HG02970 (cell line): ENCODE measurements around the gene TPP1.

Experiments used
- ATAC-seq: cut with Tn5 transposase; IDR thresholded peaks from one replicate; pipeline ENCODE4 v1.9.1; 2021; ENCODE audit warnings: mild to moderate bottlenecking, moderate library complexity, moderate number of reproducible peaks; ENCODE audit not compliant: unreplicated experiment, low FRiP score

TPP1 gene

GRCh38 chr11:6567371-6567745, 51.9 kb downstream of the TPP1 start:
- no peak for ATAC-seq

- no peak for ATAC-seq
These were observed 52.4 kb downstream of the TPP1 start for GRCh38 chr11:6566704-6567370.

- ATAC-seq: no peak
These were observed 53.1 kb downstream of the TPP1 start for GRCh38 chr11:6565988-6566703.

- ATAC-seq: no peak
These were observed 53.9 kb downstream of the TPP1 start for GRCh38 chr11:6565325-6565724.

- ATAC-seq: no peak
These were observed 55.6 kb downstream of the TPP1 start for GRCh38 chr11:6563667-6564066.

- ATAC-seq: no peak
These were observed 56.1 kb downstream of the TPP1 start for GRCh38 chr11:6563121-6563619.
